Mucosa of descending colon (tissue), 3 donors: ENCODE data around the gene STAT4. TPM values are rescaled to one million over a fixed set of nuclear protein-coding genes. Genes with fewer than 3 reads are reported as not detected.

ENCODE experiments used
- ATAC-seq: fragments of 200-7000 bp; cut with Tn5 transposase; one replicate; pipeline ENCODE4 v1.9.1; 2020; ENCODE audit warnings: mild to moderate bottlenecking, moderate library complexity
- DNase-seq, 3 donors: peaks; one replicate each; pipeline ENCODE4 v3.0.0-alpha.2; 2020
- H3K36me3 ChIP-seq: fragments of 200-600 bp; one replicate; pipeline ENCODE4 v1.8.0; 2021; ENCODE audit warnings: low read depth, mild to moderate bottlenecking
- H3K4me1 ChIP-seq: fragments of 200-600 bp; one replicate; pipeline ENCODE4 v1.8.0; 2021; ENCODE audit warnings: low read depth, mild to moderate bottlenecking
- H3K4me3 ChIP-seq: fragments of 200-600 bp; one replicate; pipeline ENCODE4 v1.8.0; 2021; ENCODE audit warnings: mild to moderate bottlenecking
- H3K9me3 ChIP-seq: fragments of 200-600 bp; one replicate; pipeline ENCODE4 v1.8.0; 2021; ENCODE audit warnings: mild to moderate bottlenecking
- CTCF ChIP-seq: fragments of 200-600 bp; IDR thresholded peaks from one replicate; pipeline ENCODE4 v1.8.0; 2022; ENCODE audit warnings: antibody characterized with exemption, mild to moderate bottlenecking
- intact Hi-C, 2 donors: fragments of 100-400 bp; cut with DNase I in 1 of 2; cut with micrococcal nuclease in 1 of 2; formaldehyde crosslinking; loops; one replicate each; pipeline versions ENCODE4 v1.11.0 to v1.11.1; 2022; cut with DNase I, micrococcal nuclease
- total RNA-seq, 3 donors: library from RNA; stranded (reverse); fragmentation: NEBNext Ultra II Directional in 2 of 3; extraction: Animal tissue kit (Norgen Biotek cat#: 25700) in 2 of 3; gene quantifications; one replicate each; pipeline versions ENCODE4 v1.2.1 to v1.2.4, GENCODE V29; 2021 to 2023
- donor health status: DM: no; HTN: no; CAD: no; lungs with moderate emphysema.
- donor health status: DM: no; HTN: no; CAD: no.
- donor health status: DM: no; HTN: yes; CAD: no.

STAT4 gene
- total RNA-seq, 3 donors from 2014 or later = 2.7 to 4.0 (median 3.6) TPM

GRCh38 chr2:191109888-191110287 lies 40.9 kb downstream of the STAT4 start:
- no peaks in the 10 kb centered on the region for H3K9me3 ChIP-seq
- ATAC-seq = no peak
- intact Hi-C loops = no loop called here
- H3K4me1 ChIP-seq = peaks cover 3% of the 10 kb centered on the region
- no peak for DNase-seq
- no peaks in the 10 kb centered on the region for H3K36me3 ChIP-seq
- no peak overlapping the region for H3K4me3 ChIP-seq
- no peak for TF ChIP-seq CTCF

GRCh38 chr2:191108331-191108730 lies 42.5 kb downstream of the STAT4 start:
- ATAC-seq = no peak
- TF ChIP-seq CTCF = no peak
- DNase-seq = no peak
- Histone ChIP-seq H3K36me3 (no peaks in the 10 kb centered on the region), H3K4me1 (no peaks in the 10 kb centered on the region), H3K9me3 (no peaks in the 10 kb centered on the region), H3K4me3 (no peak overlapping the region)
- intact Hi-C loops = no loop called here

GRCh38 chr2:191105082-191105481 lies 45.7 kb downstream of the STAT4 start:
- Histone ChIP-seq H3K36me3 (no peaks in the 10 kb centered on the region), H3K4me1 (no peaks in the 10 kb centered on the region), H3K9me3 (no peaks in the 10 kb centered on the region), H3K4me3 (no peak overlapping the region)
- ATAC-seq (no peak), DNase-seq (no peak)
- intact Hi-C loops = no loop called here
- no peak for TF ChIP-seq CTCF

GRCh38 chr2:191103774-191104173 lies 47.0 kb downstream of the STAT4 start:
- Histone ChIP-seq H3K4me3 (no peak overlapping the region), H3K36me3 (no peaks in the 10 kb centered on the region), H3K9me3 (no peaks in the 10 kb centered on the region), H3K4me1 (no peaks in the 10 kb centered on the region)
- no peak for ATAC-seq
- TF ChIP-seq CTCF = no peak
- intact Hi-C loops = no loop called here
- no peak for DNase-seq

GRCh38 chr2:191100216-191100615 lies 50.6 kb downstream of the STAT4 start:
- H3K4me1 ChIP-seq = no peaks in the 10 kb centered on the region
- intact Hi-C loops = no loop called here
- H3K9me3 ChIP-seq = no peaks in the 10 kb centered on the region
- no peak for DNase-seq
- ATAC-seq = no peak
- H3K36me3 ChIP-seq = no peaks in the 10 kb centered on the region
- H3K4me3 ChIP-seq = no peak overlapping the region
- TF ChIP-seq CTCF = no peak

GRCh38 chr2:191087311-191087710 lies 63.5 kb downstream of the STAT4 start:
- H3K4me3 ChIP-seq = no peak overlapping the region
- no peaks in the 10 kb centered on the region for H3K4me1 ChIP-seq
- DNase-seq (no peak), ATAC-seq (no peak)
- H3K36me3 ChIP-seq = no peaks in the 10 kb centered on the region
- TF ChIP-seq CTCF = no peak
- no peaks in the 10 kb centered on the region for H3K9me3 ChIP-seq
- intact Hi-C loops = no loop called here
